Measurements from ENCODE around the gene DAB1.
"Not testable (repeated sequence)": the region's sequence is repeated elsewhere in the genome, so short reads cannot be mapped to it uniquely, and the experiment has no call there.

Gene DAB1

GRCh38 chr1:57232500-57232899 is 191.4 kb downstream of the DAB1 start:
- Histone ChIP-seq H3K4me1 (ENCODE audit: control insufficient read depth, insufficient read depth, low read length) (no peaks in the 10 kb centered on the region), H3K36me3 (ENCODE audit: control insufficient read depth, insufficient read depth, low read length) (no peaks in the 10 kb centered on the region), H3K4me3 (ENCODE audit: low read depth, low read length) (no peak overlapping the region), H3K27me3 (ENCODE audit: control insufficient read depth, insufficient read depth, low read length) (no peaks in the 10 kb centered on the region), H3K9me3 (ENCODE audit: control insufficient read depth, insufficient read depth, low read length) (no peaks in the 10 kb centered on the region), H3K9ac (ENCODE audit: low read depth, low read length) (no peak overlapping the region)

- Histone ChIP-seq H3K4me3 (ENCODE audit: low read depth, low read length) (no peak overlapping the region), H3K9ac (ENCODE audit: low read depth, low read length) (no peak overlapping the region), H3K36me3 (ENCODE audit: control insufficient read depth, insufficient read depth, low read length) (no peaks in the 10 kb centered on the region), H3K27me3 (ENCODE audit: control insufficient read depth, insufficient read depth, low read length) (no peaks in the 10 kb centered on the region), H3K4me1 (ENCODE audit: control insufficient read depth, insufficient read depth, low read length) (no peaks in the 10 kb centered on the region), H3K9me3 (ENCODE audit: control insufficient read depth, insufficient read depth, low read length) (no peaks in the 10 kb centered on the region)
Measured at GRCh38 chr1:57229998-57230397, 193.9 kb downstream of the DAB1 start.

GRCh38 chr1:57229076-57229475 is 194.8 kb downstream of the DAB1 start:
- no peaks in the 10 kb centered on the region for H3K9me3 ChIP-seq (ENCODE audit: control insufficient read depth, insufficient read depth, low read length)
- H3K27me3 ChIP-seq (ENCODE audit: control insufficient read depth, insufficient read depth, low read length), result no peaks in the 10 kb centered on the region
- H3K4me1 ChIP-seq (ENCODE audit: control insufficient read depth, insufficient read depth, low read length), result peaks cover 6% of the 10 kb centered on the region
- H3K36me3 ChIP-seq (ENCODE audit: control insufficient read depth, insufficient read depth, low read length), result no peaks in the 10 kb centered on the region
- no peak overlapping the region for H3K9ac ChIP-seq (ENCODE audit: low read depth, low read length)
- no peak overlapping the region for H3K4me3 ChIP-seq (ENCODE audit: low read depth, low read length)

- no peaks in the 10 kb centered on the region for H3K9me3 ChIP-seq (ENCODE audit: control insufficient read depth, insufficient read depth, low read length)
- no peaks in the 10 kb centered on the region for H3K36me3 ChIP-seq (ENCODE audit: control insufficient read depth, insufficient read depth, low read length)
- H3K4me3 ChIP-seq (ENCODE audit: low read depth, low read length), result no peak overlapping the region
- H3K27me3 ChIP-seq (ENCODE audit: control insufficient read depth, insufficient read depth, low read length), result no peaks in the 10 kb centered on the region
- H3K9ac ChIP-seq (ENCODE audit: low read depth, low read length), result no peak overlapping the region
- peaks cover 6% of the 10 kb centered on the region for H3K4me1 ChIP-seq (ENCODE audit: control insufficient read depth, insufficient read depth, low read length)
Measured at GRCh38 chr1:57222801-57223200, 201.1 kb downstream of the DAB1 start.

- H3K4me3 ChIP-seq (ENCODE audit: low read depth, low read length), result no peak overlapping the region
- no peaks in the 10 kb centered on the region for H3K27me3 ChIP-seq (ENCODE audit: control insufficient read depth, insufficient read depth, low read length)
- H3K4me1 ChIP-seq (ENCODE audit: control insufficient read depth, insufficient read depth, low read length), result peaks cover 6% of the 10 kb centered on the region
- H3K9ac ChIP-seq (ENCODE audit: low read depth, low read length), result no peak overlapping the region
- H3K9me3 ChIP-seq (ENCODE audit: control insufficient read depth, insufficient read depth, low read length), result no peaks in the 10 kb centered on the region
- no peaks in the 10 kb centered on the region for H3K36me3 ChIP-seq (ENCODE audit: control insufficient read depth, insufficient read depth, low read length)
Measured at GRCh38 chr1:57222307-57222706, 201.6 kb downstream of the DAB1 start.

GRCh38 chr1:57220905-57221304 is 203.0 kb downstream of the DAB1 start:
- not testable (repeated sequence) for H3K27me3 ChIP-seq (ENCODE audit: control insufficient read depth, insufficient read depth, low read length); H3K4me1 ChIP-seq (ENCODE audit: control insufficient read depth, insufficient read depth, low read length); H3K4me3 ChIP-seq (ENCODE audit: low read depth, low read length); H3K9me3 ChIP-seq (ENCODE audit: control insufficient read depth, insufficient read depth, low read length); H3K36me3 ChIP-seq (ENCODE audit: control insufficient read depth, insufficient read depth, low read length); H3K9ac ChIP-seq (ENCODE audit: low read depth, low read length)

- Histone ChIP-seq H3K4me3 (ENCODE audit: low read depth, low read length) (no peak overlapping the region), H3K36me3 (ENCODE audit: control insufficient read depth, insufficient read depth, low read length) (no peaks in the 10 kb centered on the region), H3K4me1 (ENCODE audit: control insufficient read depth, insufficient read depth, low read length) (peaks cover 8% of the 10 kb centered on the region), H3K9me3 (ENCODE audit: control insufficient read depth, insufficient read depth, low read length) (no peaks in the 10 kb centered on the region), H3K9ac (ENCODE audit: low read depth, low read length) (no peak overlapping the region), H3K27me3 (ENCODE audit: control insufficient read depth, insufficient read depth, low read length) (no peaks in the 10 kb centered on the region)
Measured at GRCh38 chr1:57218487-57219079, 205.3 kb downstream of the DAB1 start.

- Histone ChIP-seq H3K4me3 (ENCODE audit: low read depth, low read length) (no peak overlapping the region), H3K9me3 (ENCODE audit: control insufficient read depth, insufficient read depth, low read length) (no peaks in the 10 kb centered on the region), H3K36me3 (ENCODE audit: control insufficient read depth, insufficient read depth, low read length) (no peaks in the 10 kb centered on the region), H3K4me1 (ENCODE audit: control insufficient read depth, insufficient read depth, low read length) (peaks cover 8% of the 10 kb centered on the region), H3K27me3 (ENCODE audit: control insufficient read depth, insufficient read depth, low read length) (no peaks in the 10 kb centered on the region), H3K9ac (ENCODE audit: low read depth, low read length) (no peak overlapping the region)
Measured at GRCh38 chr1:57217905-57218304, 206.0 kb downstream of the DAB1 start.

- no peak overlapping the region for H3K4me3 ChIP-seq (ENCODE audit: low read depth, low read length)
- H3K9ac ChIP-seq (ENCODE audit: low read depth, low read length), result no peak overlapping the region
- H3K36me3 ChIP-seq (ENCODE audit: control insufficient read depth, insufficient read depth, low read length), result no peaks in the 10 kb centered on the region
- H3K27me3 ChIP-seq (ENCODE audit: control insufficient read depth, insufficient read depth, low read length), result no peaks in the 10 kb centered on the region
- H3K4me1 ChIP-seq (ENCODE audit: control insufficient read depth, insufficient read depth, low read length), result peaks cover 8% of the 10 kb centered on the region
- no peaks in the 10 kb centered on the region for H3K9me3 ChIP-seq (ENCODE audit: control insufficient read depth, insufficient read depth, low read length)
Measured at GRCh38 chr1:57214951-57215575, 208.8 kb downstream of the DAB1 start.

- H3K4me1 ChIP-seq (ENCODE audit: control insufficient read depth, insufficient read depth, low read length), result peaks cover 14% of the 10 kb centered on the region
- no peaks in the 10 kb centered on the region for H3K9me3 ChIP-seq (ENCODE audit: control insufficient read depth, insufficient read depth, low read length)
- peaks cover 10% of the 10 kb centered on the region for H3K27me3 ChIP-seq (ENCODE audit: control insufficient read depth, insufficient read depth, low read length)
- no peak overlapping the region for H3K9ac ChIP-seq (ENCODE audit: low read depth, low read length)
- H3K4me3 ChIP-seq (ENCODE audit: low read depth, low read length), result no peak overlapping the region
- no peaks in the 10 kb centered on the region for H3K36me3 ChIP-seq (ENCODE audit: control insufficient read depth, insufficient read depth, low read length)
Measured at GRCh38 chr1:57210881-57211280, 213.0 kb downstream of the DAB1 start.

GRCh38 chr1:57209495-57209894 is 214.4 kb downstream of the DAB1 start:
- no peak overlapping the region for H3K4me3 ChIP-seq (ENCODE audit: low read depth, low read length)
- H3K9me3 ChIP-seq (ENCODE audit: control insufficient read depth, insufficient read depth, low read length), result no peaks in the 10 kb centered on the region
- no peak overlapping the region for H3K9ac ChIP-seq (ENCODE audit: low read depth, low read length)
- peaks cover 13% of the 10 kb centered on the region for H3K4me1 ChIP-seq (ENCODE audit: control insufficient read depth, insufficient read depth, low read length)
- H3K27me3 ChIP-seq (ENCODE audit: control insufficient read depth, insufficient read depth, low read length), result peaks cover 23% of the 10 kb centered on the region
- H3K36me3 ChIP-seq (ENCODE audit: control insufficient read depth, insufficient read depth, low read length), result no peaks in the 10 kb centered on the region

GRCh38 chr1:57208741-57209302 is 215.0 kb downstream of the DAB1 start:
- no peaks in the 10 kb centered on the region for H3K36me3 ChIP-seq (ENCODE audit: control insufficient read depth, insufficient read depth, low read length)
- no peaks in the 10 kb centered on the region for H3K9me3 ChIP-seq (ENCODE audit: control insufficient read depth, insufficient read depth, low read length)
- no peak overlapping the region for H3K4me3 ChIP-seq (ENCODE audit: low read depth, low read length)

More at GRCh38 chr1:57208741-57209302, 215.0 kb downstream of the DAB1 start:
- Histone ChIP-seq H3K4me1 (ENCODE audit: control insufficient read depth, insufficient read depth, low read length) (peaks cover 15% of the 10 kb centered on the region), H3K27me3 (ENCODE audit: control insufficient read depth, insufficient read depth, low read length) (peaks cover 30% of the 10 kb centered on the region), H3K9ac (ENCODE audit: low read depth, low read length) (no peak overlapping the region)
